Trophoblast cell (in vitro differentiated cells and primary cell): Measurements from ENCODE around the gene ETHE1.

ENCODE experiments used
- DNase-seq, 2 donors: peaks; one replicate each; pipeline ENCODE4 v3.0.0-alpha.2; 2016
- H2AFZ ChIP-seq: 2 replicates; pipeline ENCODE4 v1.6.1; 2013; ENCODE audit warnings: low read length, moderate library complexity, mild to moderate bottlenecking; ENCODE audit not compliant: insufficient read depth, poor library complexity
- H2AK5ac ChIP-seq: 2 replicates; pipeline ENCODE4 v1.6.1; 2013; ENCODE audit warnings: mild to moderate bottlenecking, low read length
- H2BK120ac ChIP-seq: 2 replicates; pipeline ENCODE4 v1.6.1; 2013; ENCODE audit warnings: low read length, mild to moderate bottlenecking, moderate library complexity; ENCODE audit not compliant: insufficient read depth, poor library complexity
- H2BK12ac ChIP-seq: 2 replicates; pipeline ENCODE4 v1.6.1; 2013; ENCODE audit warnings: mild to moderate bottlenecking, low read length, moderate library complexity
- H2BK5ac ChIP-seq: 2 replicates; pipeline ENCODE4 v1.6.1; 2013; ENCODE audit warnings: low read length, low read depth, moderate library complexity, mild to moderate bottlenecking; ENCODE audit not compliant: poor library complexity
- H3K14ac ChIP-seq: 2 replicates; pipeline ENCODE4 v1.6.1; 2013; ENCODE audit warnings: mild to moderate bottlenecking, low read length
- H3K18ac ChIP-seq: 2 replicates; pipeline ENCODE4 v1.6.1; 2013; ENCODE audit warnings: mild to moderate bottlenecking, low read length
- H3K23ac ChIP-seq: 2 replicates; pipeline ENCODE4 v1.6.1; 2013; ENCODE audit warnings: low read length
- H3K27ac ChIP-seq: 2 replicates; pipeline ENCODE4 v1.5.1; 2013; ENCODE audit warnings: low read depth, mild to moderate bottlenecking, inconsistent platforms, low read length, moderate library complexity
- H3K27me3 ChIP-seq: 2 replicates; pipeline ENCODE4 v1.6.1; 2013; ENCODE audit warnings: inconsistent platforms, mild to moderate bottlenecking, low read length, moderate library complexity; ENCODE audit not compliant: insufficient read depth
- H3K36me3 ChIP-seq, 2 experiments: 1 replicate in 1 of 2; 2 replicates in 1 of 2; pipeline ENCODE4 v1.6.1; 2013; ENCODE audit warnings: low read length in 2 of 2, mild to moderate bottlenecking in 2 of 2, moderate library complexity in 1 of 2; ENCODE audit not compliant: insufficient read depth in 2 of 2, control insufficient read depth in 1 of 2
- H3K4ac ChIP-seq: 2 replicates; pipeline ENCODE4 v1.6.1; 2013; ENCODE audit warnings: low read depth, mild to moderate bottlenecking, low read length, moderate library complexity
- H3K4me1 ChIP-seq, 2 experiments: 1 replicate in 1 of 2; 2 replicates in 1 of 2; pipeline ENCODE4 v1.6.1; 2013; ENCODE audit warnings: low read length in 2 of 2, mild to moderate bottlenecking in 2 of 2, moderate library complexity in 1 of 2; ENCODE audit not compliant: insufficient read depth in 2 of 2, control insufficient read depth in 1 of 2
- H3K4me2 ChIP-seq: 2 replicates; pipeline ENCODE4 v1.6.1; 2013; ENCODE audit warnings: inconsistent platforms, mild to moderate bottlenecking, low read length, moderate library complexity
- H3K4me3 ChIP-seq: 2 replicates; pipeline ENCODE4 v1.5.1; 2013; ENCODE audit warnings: mild to moderate bottlenecking, low read depth, low read length, inconsistent platforms
- H3K79me1 ChIP-seq: one replicate; pipeline ENCODE4 v1.6.1; 2013; ENCODE audit warnings: low read length
- H3K79me2 ChIP-seq: 2 replicates; pipeline ENCODE4 v1.6.1; 2013; ENCODE audit warnings: low read length, mild to moderate bottlenecking; ENCODE audit not compliant: control insufficient read depth, insufficient read depth, poor library complexity
- H3K9ac ChIP-seq: 2 replicates; pipeline ENCODE4 v1.6.1; 2013; ENCODE audit warnings: mild to moderate bottlenecking, low read length
- H3K9me3 ChIP-seq: 2 replicates; pipeline ENCODE4 v1.6.1; 2013; ENCODE audit warnings: low read depth, mild to moderate bottlenecking, control low read depth, inconsistent platforms, low read length; ENCODE audit not compliant: insufficient read depth
- H4K12ac ChIP-seq: 2 replicates; pipeline ENCODE4 v1.6.1; 2013; ENCODE audit warnings: low read depth, mild to moderate bottlenecking, low read length, moderate library complexity
- H4K8ac ChIP-seq: 2 replicates; pipeline ENCODE4 v1.6.1; 2013; ENCODE audit warnings: low read depth, mild to moderate bottlenecking, low read length, moderate library complexity
- H4K91ac ChIP-seq: one replicate; pipeline ENCODE4 v1.6.1; 2013; ENCODE audit warnings: low read depth, mild to moderate bottlenecking, low read length, moderate library complexity
- WGBS: extraction: QIAGEN DNeasy Blood & Tissue Kit; methylation state at CpG from one replicate; pipeline ENCODE4 v1.1.7; 2013; ENCODE audit warnings: missing lambda C conversion rate; ENCODE audit not compliant: insufficient read length, insufficient coverage; ENCODE audit errors: extremely low coverage; 5-methylcytosine and 5-hydroxymethylcytosine counted together

Gene ETHE1

GRCh38 chr19:43474487-43474886 lies 52.5 kb downstream of the ETHE1 start:
- Histone ChIP-seq H4K12ac (no peak overlapping the region), H3K79me2 (no peaks in the 10 kb centered on the region), H3K14ac (no peak overlapping the region), H4K8ac (no peak overlapping the region), H3K18ac (no peak overlapping the region), H3K9me3 (no peaks in the 10 kb centered on the region), H3K23ac (no peak overlapping the region), H3K27ac (peak overlapping the region; percentile 46), H3K4me3 (no peak overlapping the region), H4K91ac (no peak overlapping the region), H2BK12ac (no peak overlapping the region), H3K79me1 (peaks cover 4% of the 10 kb centered on the region), H3K4ac (no peak overlapping the region), H2BK5ac (no peak overlapping the region), H2BK120ac (no peak overlapping the region), H3K4me2 (no peak overlapping the region), H3K9ac (peak overlapping the region; percentile 21), H3K4me1 (peaks cover 7 to 10% of the 10 kb centered on the region in 2 experiments), H2AFZ (no peak overlapping the region), H3K36me3 (no peaks in the 10 kb centered on the region), H2AK5ac (no peak overlapping the region), H3K27me3 (no peaks in the 10 kb centered on the region)
- no CpG with 5 or more reads among the region's 4 CpGs for WGBS
- DNase-seq: no peak

- H3K23ac ChIP-seq: no peak overlapping the region
- WGBS: no CpG with 5 or more reads among the region's 5 CpGs
Observed at GRCh38 chr19:43471091-43471490, 55.9 kb downstream of the ETHE1 start.

DNA sequence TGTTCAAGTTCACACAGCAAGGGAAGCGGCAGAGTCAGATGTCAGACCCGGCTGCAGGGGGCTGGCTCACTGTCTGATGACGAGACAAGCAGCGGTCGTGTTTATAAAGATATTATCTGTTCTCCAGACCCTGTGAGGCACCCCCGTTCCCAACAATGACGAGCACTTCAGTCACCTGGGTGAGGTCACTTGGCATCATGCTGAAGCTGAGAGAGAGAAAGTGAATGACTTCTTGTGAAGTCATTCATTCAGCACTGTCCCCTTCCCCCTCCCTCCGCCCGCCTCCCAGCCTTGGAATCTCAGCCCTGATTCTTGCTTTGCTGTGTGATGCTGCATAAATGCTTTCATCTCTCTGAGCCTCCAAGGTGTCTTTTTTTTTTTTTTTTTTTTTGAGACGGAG lies 56.7 kb downstream of the ETHE1 start:
- Histone ChIP-seq H2AK5ac (no peak overlapping the region), H3K4ac (no peak overlapping the region)

More at GRCh38 chr19:43471091-43471490, 55.9 kb downstream of the ETHE1 start:
- no peak overlapping the region for H3K27ac ChIP-seq
- H4K8ac ChIP-seq: no peak overlapping the region
- no peak overlapping the region for H2AK5ac ChIP-seq
- H3K27me3 ChIP-seq: no peaks in the 10 kb centered on the region
- H2BK5ac ChIP-seq: no peak overlapping the region
- no peak overlapping the region for H2AFZ ChIP-seq
- H3K14ac ChIP-seq: no peak overlapping the region
- H3K9me3 ChIP-seq: no peaks in the 10 kb centered on the region
- H3K79me1 ChIP-seq: peaks cover 2% of the 10 kb centered on the region
- no peak overlapping the region for H2BK120ac ChIP-seq
- H4K91ac ChIP-seq: no peak overlapping the region
- H3K4me2 ChIP-seq: no peak overlapping the region
- no peak overlapping the region for H4K12ac ChIP-seq
- no peaks in the 10 kb centered on the region for H3K79me2 ChIP-seq
- H3K9ac ChIP-seq: no peak overlapping the region
- no peak overlapping the region for H2BK12ac ChIP-seq
- no peak overlapping the region for H3K4me3 ChIP-seq
- DNase-seq: no peak
- peaks cover 5 to 6% of the 10 kb centered on the region in 2 experiments for H3K4me1 ChIP-seq
- H3K4ac ChIP-seq: no peak overlapping the region
- no peak overlapping the region for H3K18ac ChIP-seq
- H3K36me3 ChIP-seq: no peaks in the 10 kb centered on the region

DNA sequence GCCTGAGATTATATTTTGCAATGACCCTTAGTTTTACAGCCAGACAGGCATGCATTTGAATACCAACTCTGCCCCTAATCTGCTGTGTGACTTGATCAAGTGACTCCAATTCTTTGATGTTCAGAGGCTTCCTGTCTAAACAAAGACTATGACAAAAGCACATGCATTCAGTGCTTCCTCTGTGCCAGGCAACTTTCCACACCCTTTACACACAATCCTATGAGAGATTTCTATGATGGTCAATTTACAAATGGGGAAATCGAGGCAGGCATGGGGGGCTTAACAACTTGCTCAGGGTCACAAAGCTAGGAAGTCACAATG lies 57.9 kb downstream of the ETHE1 start:
- Histone ChIP-seq H3K14ac (no peak overlapping the region), H4K12ac (no peak overlapping the region), H3K4me1 (peaks cover 10 to 13% of the 10 kb centered on the region in 2 experiments), H3K18ac (no peak overlapping the region), H3K27ac (no peak overlapping the region), H2AFZ (no peak overlapping the region), H3K4me3 (no peak overlapping the region), H3K79me1 (peaks cover 4% of the 10 kb centered on the region), H3K27me3 (no peaks in the 10 kb centered on the region), H3K9me3 (no peaks in the 10 kb centered on the region), H4K8ac (no peak overlapping the region), H3K79me2 (no peaks in the 10 kb centered on the region), H2BK120ac (no peak overlapping the region), H3K36me3 (no peaks in the 10 kb centered on the region), H3K23ac (no peak overlapping the region), H3K4me2 (no peak overlapping the region), H2BK12ac (no peak overlapping the region), H3K9ac (no peak overlapping the region), H3K4ac (no peak overlapping the region), H4K91ac (no peak overlapping the region), H2AK5ac (no peak overlapping the region), H2BK5ac (no peak overlapping the region)
- DNase-seq: peak; percentile 22 to 57
- no CpG with 5 or more reads among the region's 1 CpG for WGBS

More for the DNA sequence above, 56.7 kb downstream of the ETHE1 start:
- Histone ChIP-seq H3K14ac (no peak overlapping the region), H3K79me1 (peaks cover under 1% of the 10 kb centered on the region), H3K9ac (no peak overlapping the region), H3K4me2 (no peak overlapping the region), H3K27me3 (no peaks in the 10 kb centered on the region), H3K18ac (no peak overlapping the region), H3K4me3 (no peak overlapping the region), H3K4me1 (peaks cover 9% of the 10 kb centered on the region in 2 experiments), H3K36me3 (no peaks in the 10 kb centered on the region), H2BK12ac (no peak overlapping the region), H2BK120ac (no peak overlapping the region), H4K12ac (no peak overlapping the region), H4K91ac (no peak overlapping the region), H3K79me2 (no peaks in the 10 kb centered on the region), H3K9me3 (no peaks in the 10 kb centered on the region), H4K8ac (no peak overlapping the region), H2BK5ac (no peak overlapping the region), H3K27ac (no peak overlapping the region), H3K23ac (no peak overlapping the region), H2AFZ (no peak overlapping the region)
- DNase-seq: peak; percentile 91 to 92
- WGBS: no CpG with 5 or more reads among the region's 10 CpGs
